IMR-90 (cell line): ENCODE results near the gene SLC8A1.

ENCODE experiments used
- CEBPB ChIP-seq: IDR thresholded peaks from 2 replicates; pipeline ENCODE4 v1.6.1; 2012; ENCODE audit warnings: low read depth, low read length, improper control_type of control experiment
- FOS ChIP-seq: fragments of 150-350 bp; IDR thresholded peaks from 2 replicates; pipeline ENCODE4 v1.6.1; 2016; ENCODE audit warnings: low read depth, low read length
- MXI1 ChIP-seq: IDR thresholded peaks from 2 replicates; pipeline ENCODE4 v1.6.1; 2012; ENCODE audit warnings: low read depth, mild to moderate bottlenecking, low read length, moderate library complexity, borderline replicate concordance
- NFE2L2 ChIP-seq: fragments of 150-350 bp; IDR thresholded peaks from 2 replicates; pipeline ENCODE4 v1.6.1; 2016; ENCODE audit warnings: low read depth, mild to moderate bottlenecking, low read length
- POLR2A ChIP-seq: IDR thresholded peaks from 2 replicates; pipeline ENCODE4 v1.6.1; 2012; ENCODE audit warnings: mild to moderate bottlenecking, low read depth, low read length
- RAD21 ChIP-seq: IDR thresholded peaks from 2 replicates; pipeline ENCODE4 v1.6.1; 2012; ENCODE audit warnings: low read length, improper control_type of control experiment
- SMC3 ChIP-seq: fragments of 150-350 bp; IDR thresholded peaks from 2 replicates; pipeline ENCODE4 v1.6.1; 2016; ENCODE audit warnings: low read depth, mild to moderate bottlenecking, antibody characterized with exemption, low read length, moderate library complexity
- TF ChIP-seq, protein P1 (sequence below): conservative IDR thresholded peaks from 2 replicates; pipeline ENCODE4 v1.5.1; 2012; ENCODE audit warnings: mild to moderate bottlenecking, low read depth, low read length, improper control_type of control experiment

- TF ChIP-seq, protein P1, sequence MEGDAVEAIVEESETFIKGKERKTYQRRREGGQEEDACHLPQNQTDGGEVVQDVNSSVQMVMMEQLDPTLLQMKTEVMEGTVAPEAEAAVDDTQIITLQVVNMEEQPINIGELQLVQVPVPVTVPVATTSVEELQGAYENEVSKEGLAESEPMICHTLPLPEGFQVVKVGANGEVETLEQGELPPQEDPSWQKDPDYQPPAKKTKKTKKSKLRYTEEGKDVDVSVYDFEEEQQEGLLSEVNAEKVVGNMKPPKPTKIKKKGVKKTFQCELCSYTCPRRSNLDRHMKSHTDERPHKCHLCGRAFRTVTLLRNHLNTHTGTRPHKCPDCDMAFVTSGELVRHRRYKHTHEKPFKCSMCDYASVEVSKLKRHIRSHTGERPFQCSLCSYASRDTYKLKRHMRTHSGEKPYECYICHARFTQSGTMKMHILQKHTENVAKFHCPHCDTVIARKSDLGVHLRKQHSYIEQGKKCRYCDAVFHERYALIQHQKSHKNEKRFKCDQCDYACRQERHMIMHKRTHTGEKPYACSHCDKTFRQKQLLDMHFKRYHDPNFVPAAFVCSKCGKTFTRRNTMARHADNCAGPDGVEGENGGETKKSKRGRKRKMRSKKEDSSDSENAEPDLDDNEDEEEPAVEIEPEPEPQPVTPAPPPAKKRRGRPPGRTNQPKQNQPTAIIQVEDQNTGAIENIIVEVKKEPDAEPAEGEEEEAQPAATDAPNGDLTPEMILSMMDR, result no peak
- TF ChIP-seq POLR2A (no peak), RAD21 (no peak), MXI1 (no peak), FOS (no peak), SMC3 (no peak), NFE2L2 (no peak), CEBPB (no peak)
These were observed 273.6 kb downstream of the SLC8A1 start for GRCh38 chr2:40178171-40178778.
